Subcutaneous abdominal adipose tissue (tissue), 5 donors: ENCODE results near the gene PCLO.

ENCODE experiments used
- H3K27ac ChIP-seq: one replicate; pipeline ENCODE4 v1.7.0; 2013; ENCODE audit warnings: low read depth, mild to moderate bottlenecking, inconsistent platforms, low read length, moderate library complexity
- H3K27me3 ChIP-seq, 5 donors: one replicate each; pipeline ENCODE4 v1.7.0; 2013; ENCODE audit warnings: low read length in 5 of 5, inconsistent platforms in 1 of 5; ENCODE audit not compliant: control insufficient read depth in 5 of 5, insufficient read depth in 4 of 5
- H3K36me3 ChIP-seq, 5 donors: one replicate each; pipeline ENCODE4 v1.7.0; 2013; ENCODE audit warnings: low read length in 5 of 5; ENCODE audit not compliant: control insufficient read depth in 5 of 5, insufficient read depth in 5 of 5
- H3K4me1 ChIP-seq, 5 donors: one replicate each; pipeline ENCODE4 v1.7.0; 2013; ENCODE audit warnings: low read length in 5 of 5, mild to moderate bottlenecking in 3 of 5, moderate library complexity in 1 of 5; ENCODE audit not compliant: control insufficient read depth in 5 of 5, insufficient read depth in 5 of 5
- H3K4me3 ChIP-seq, 5 donors: one replicate each; pipeline ENCODE4 v1.7.0; 2013; ENCODE audit warnings: low read length in 5 of 5, low read depth in 1 of 5
- H3K9ac ChIP-seq, 5 donors: one replicate each; pipeline ENCODE4 v1.7.0; 2013; ENCODE audit warnings: low read length in 5 of 5, mild to moderate bottlenecking in 4 of 5, moderate library complexity in 3 of 5
- H3K9me3 ChIP-seq, 5 donors: one replicate each; pipeline ENCODE4 v1.7.0; 2013; ENCODE audit warnings: low read length in 5 of 5; ENCODE audit not compliant: control insufficient read depth in 5 of 5
- donor health status: healthy.
- donor health status: healthy.
- donor health status: healthy.
- donor health status: healthy.
- donor health status: healthy.

Gene PCLO

DNA sequence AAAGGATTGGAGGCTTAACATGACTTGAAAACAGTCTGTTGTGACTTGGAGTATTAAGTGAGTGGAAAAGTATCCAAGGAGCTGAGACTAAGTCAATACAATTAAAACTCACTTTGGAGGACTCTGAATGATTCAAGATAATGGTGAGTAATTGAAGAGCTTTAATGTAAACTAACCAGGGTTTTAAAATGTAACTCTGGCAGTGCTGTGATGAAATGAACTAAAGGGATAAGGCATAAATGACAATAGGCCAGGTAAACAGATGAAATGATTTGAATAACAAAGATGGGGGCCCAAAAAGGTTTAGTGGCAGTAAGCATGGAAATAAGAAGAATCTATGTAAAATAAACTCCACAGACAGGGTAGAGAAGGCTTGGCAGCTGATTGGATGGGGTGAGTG, 402.6 kb downstream of the PCLO start:
- no peaks in the 10 kb centered on the region for H3K9me3 ChIP-seq
- no peak overlapping the region for H3K27ac ChIP-seq
- H3K4me3 ChIP-seq = no peak overlapping the region
- H3K9ac ChIP-seq = no peak overlapping the region
- no peaks in the 10 kb centered on the region for H3K36me3 ChIP-seq
- H3K4me1 ChIP-seq = no peaks in the 10 kb centered on the region
- H3K27me3 ChIP-seq = no peaks in the 10 kb centered on the region

GRCh38 chr7:82755705-82756551, 406.8 kb downstream of the PCLO start:
- H3K9me3 ChIP-seq = no peaks in the 10 kb centered on the region
- no peak overlapping the region for H3K4me3 ChIP-seq
- H3K27me3 ChIP-seq = no peaks in the 10 kb centered on the region
- no peaks in the 10 kb centered on the region for H3K4me1 ChIP-seq
- no peak overlapping the region for H3K27ac ChIP-seq
- H3K36me3 ChIP-seq = no peaks in the 10 kb centered on the region
- no peak overlapping the region for H3K9ac ChIP-seq

DNA sequence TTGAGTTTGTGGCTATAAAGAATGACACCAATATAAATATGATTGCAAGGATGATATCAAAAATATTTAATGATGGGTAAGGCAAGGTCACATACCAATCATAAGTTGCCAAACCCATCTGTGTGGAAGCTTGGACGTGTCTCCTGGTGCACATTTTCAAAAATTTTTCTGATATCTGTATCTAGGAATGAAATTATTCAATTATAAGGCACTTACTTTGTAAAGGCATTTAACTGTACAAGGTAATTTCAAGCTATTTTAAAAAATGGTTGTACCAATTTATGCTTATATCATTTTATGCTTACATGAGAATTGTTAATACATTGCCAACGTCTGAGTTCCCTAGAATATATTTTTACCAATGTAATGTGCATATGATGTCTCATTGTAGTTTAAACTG, 412.7 kb downstream of the PCLO start:
- Histone ChIP-seq H3K27ac (no peak overlapping the region), H3K4me1 (no peaks in the 10 kb centered on the region), H3K36me3 (no peaks in the 10 kb centered on the region), H3K4me3 (no peak overlapping the region), H3K27me3 (no peaks in the 10 kb centered on the region), H3K9ac (no peak overlapping the region), H3K9me3 (no peaks in the 10 kb centered on the region)

DNA sequence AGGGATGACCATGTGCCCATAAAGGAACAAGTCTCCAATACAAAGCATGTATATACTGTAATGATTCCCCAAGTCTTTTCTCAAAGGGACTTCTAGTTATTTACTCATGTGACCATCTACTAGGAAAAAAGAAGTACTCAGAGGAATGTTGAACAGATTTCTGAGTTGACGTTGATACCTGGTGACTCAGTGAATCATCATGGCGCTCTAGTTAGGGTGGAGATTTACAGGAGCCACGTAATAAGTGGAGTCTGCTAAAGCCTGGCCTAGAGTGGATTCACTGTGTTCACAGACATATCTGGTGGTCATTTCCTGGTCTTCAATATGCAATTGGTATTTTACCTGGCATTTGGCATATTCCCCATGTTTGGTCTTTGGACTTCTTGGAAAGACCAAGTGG, 416.9 kb downstream of the PCLO start:
- Histone ChIP-seq H3K4me3 (no peak overlapping the region), H3K4me1 (no peaks in the 10 kb centered on the region), H3K27ac (no peak overlapping the region), H3K9ac (no peak overlapping the region), H3K27me3 (no peaks in the 10 kb centered on the region), H3K9me3 (no peaks in the 10 kb centered on the region), H3K36me3 (no peaks in the 10 kb centered on the region)

DNA sequence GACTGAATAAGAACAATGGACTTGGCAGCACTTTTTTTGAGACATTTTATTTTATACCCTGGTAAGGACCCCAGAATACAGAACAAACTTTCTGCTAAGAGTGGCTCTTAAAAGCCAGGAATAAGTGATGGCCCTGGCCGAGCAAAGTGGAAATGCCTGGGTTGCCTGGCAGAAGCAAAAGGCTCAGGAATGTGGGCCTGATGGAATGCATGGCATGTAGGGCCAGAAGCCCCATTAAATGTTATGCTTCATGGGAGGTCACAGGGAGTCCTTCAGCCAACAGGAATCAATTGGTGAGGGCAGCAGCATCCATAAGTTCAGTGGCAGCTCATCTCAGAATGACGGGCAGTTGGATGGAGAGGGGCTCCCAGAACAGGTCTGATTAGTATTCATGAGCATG, 417.6 kb downstream of the PCLO start:
- H3K9ac ChIP-seq = no peak overlapping the region
- H3K4me1 ChIP-seq = no peaks in the 10 kb centered on the region
- H3K36me3 ChIP-seq = no peaks in the 10 kb centered on the region
- H3K27ac ChIP-seq = no peak overlapping the region
- no peaks in the 10 kb centered on the region for H3K9me3 ChIP-seq
- no peaks in the 10 kb centered on the region for H3K27me3 ChIP-seq
- no peak overlapping the region for H3K4me3 ChIP-seq

DNA sequence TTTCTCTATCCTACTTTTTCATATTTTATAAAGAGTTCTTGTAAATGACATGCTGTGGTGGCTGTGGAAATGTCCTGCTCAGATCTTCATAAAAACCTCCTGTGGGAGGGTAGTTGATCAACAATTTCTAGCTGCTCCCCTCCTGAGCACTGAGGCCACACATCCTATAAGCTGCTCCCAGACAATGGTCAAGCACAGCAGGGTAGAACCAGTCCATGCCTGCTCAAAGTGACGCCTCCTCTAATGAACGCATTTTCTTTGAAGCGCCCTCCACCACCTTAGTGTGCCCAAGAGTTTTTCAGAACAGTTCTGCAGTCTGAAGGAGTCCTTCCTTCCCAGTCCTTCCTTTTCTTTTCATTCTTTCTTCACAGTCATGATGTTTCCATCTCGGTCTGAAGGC, 420.5 kb downstream of the PCLO start:
- Histone ChIP-seq H3K4me1 (no peaks in the 10 kb centered on the region), H3K9me3 (no peaks in the 10 kb centered on the region), H3K9ac (no peak overlapping the region), H3K4me3 (no peak overlapping the region), H3K27ac (no peak overlapping the region), H3K36me3 (no peaks in the 10 kb centered on the region), H3K27me3 (no peaks in the 10 kb centered on the region)

DNA sequence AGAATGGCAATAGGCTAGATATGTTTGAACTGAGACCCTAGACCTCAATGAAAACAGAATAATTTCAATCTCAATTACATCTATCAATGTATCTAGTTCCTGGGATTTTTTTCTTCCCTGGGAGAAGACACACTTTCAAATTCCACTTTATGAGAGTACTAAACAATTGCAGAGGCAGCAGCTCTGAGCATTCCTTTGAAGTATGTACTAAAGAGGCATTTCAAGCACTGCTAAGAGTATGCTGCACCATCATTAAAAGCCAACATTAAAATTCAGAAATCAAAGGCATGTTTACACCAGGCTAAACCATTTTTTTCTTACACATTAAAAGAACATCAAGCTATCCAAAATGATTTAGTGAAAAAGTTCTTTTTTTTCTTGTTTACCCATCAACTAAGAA, 421.2 kb downstream of the PCLO start:
- H3K9me3 ChIP-seq = no peaks in the 10 kb centered on the region
- H3K36me3 ChIP-seq = no peaks in the 10 kb centered on the region
- no peak overlapping the region for H3K9ac ChIP-seq
- H3K27me3 ChIP-seq = no peaks in the 10 kb centered on the region
- no peaks in the 10 kb centered on the region for H3K4me1 ChIP-seq
- no peak overlapping the region for H3K4me3 ChIP-seq
- no peak overlapping the region for H3K27ac ChIP-seq

GRCh38 chr7:82740246-82740848, 422.3 kb downstream of the PCLO start:
- Histone ChIP-seq H3K36me3 (no peaks in the 10 kb centered on the region), H3K9me3 (no peaks in the 10 kb centered on the region), H3K27me3 (no peaks in the 10 kb centered on the region), H3K4me3 (no peak overlapping the region), H3K9ac (no peak overlapping the region), H3K27ac (no peak overlapping the region), H3K4me1 (no peaks in the 10 kb centered on the region)

- Histone ChIP-seq H3K9ac (no peak overlapping the region), H3K4me3 (no peak overlapping the region), H3K9me3 (no peaks in the 10 kb centered on the region), H3K27ac (no peak overlapping the region), H3K4me1 (no peaks in the 10 kb centered on the region), H3K27me3 (no peaks in the 10 kb centered on the region), H3K36me3 (no peaks in the 10 kb centered on the region)
These were observed 426.1 kb downstream of the PCLO start for GRCh38 chr7:82736633-82737032.

GRCh38 chr7:82732677-82733076, 430.0 kb downstream of the PCLO start:
- H3K9me3 ChIP-seq = no peaks in the 10 kb centered on the region
- H3K9ac ChIP-seq = no peak overlapping the region
- H3K4me1 ChIP-seq = no peaks in the 10 kb centered on the region
- no peaks in the 10 kb centered on the region for H3K36me3 ChIP-seq
- no peaks in the 10 kb centered on the region for H3K27me3 ChIP-seq
- H3K4me3 ChIP-seq = no peak overlapping the region
- H3K27ac ChIP-seq = no peak overlapping the region
